ENCODE data around the gene FSTL1.

- TF ChIP-seq POLR2AphosphoS5 (IDR thresholded peaks at IDR 0.05) (no peak), CTCF (IDR thresholded peaks at IDR 0.05) (no peak)
Measured at GRCh38 chr3:120433662-120434331, 17.0 kb downstream of the FSTL1 start.
